Stimulated activated CD8-positive, alpha-beta memory T cell treated with anti-CD3 and anti-CD28 coated beads, Interleukin-4, amount 100 ng/mL, for 24 hours (primary cell): ENCODE measurements around the gene PRMT1.
"Not testable (repeated sequence)": the region's sequence is repeated elsewhere in the genome, so short reads cannot be mapped to it uniquely, and the experiment has no call there.

Source experiments
- DNase-seq: peaks from one replicate; pipeline ENCODE4 v3.0.0-alpha.2; 2020; ENCODE audit warnings: low read depth

PRMT1 gene

DNA sequence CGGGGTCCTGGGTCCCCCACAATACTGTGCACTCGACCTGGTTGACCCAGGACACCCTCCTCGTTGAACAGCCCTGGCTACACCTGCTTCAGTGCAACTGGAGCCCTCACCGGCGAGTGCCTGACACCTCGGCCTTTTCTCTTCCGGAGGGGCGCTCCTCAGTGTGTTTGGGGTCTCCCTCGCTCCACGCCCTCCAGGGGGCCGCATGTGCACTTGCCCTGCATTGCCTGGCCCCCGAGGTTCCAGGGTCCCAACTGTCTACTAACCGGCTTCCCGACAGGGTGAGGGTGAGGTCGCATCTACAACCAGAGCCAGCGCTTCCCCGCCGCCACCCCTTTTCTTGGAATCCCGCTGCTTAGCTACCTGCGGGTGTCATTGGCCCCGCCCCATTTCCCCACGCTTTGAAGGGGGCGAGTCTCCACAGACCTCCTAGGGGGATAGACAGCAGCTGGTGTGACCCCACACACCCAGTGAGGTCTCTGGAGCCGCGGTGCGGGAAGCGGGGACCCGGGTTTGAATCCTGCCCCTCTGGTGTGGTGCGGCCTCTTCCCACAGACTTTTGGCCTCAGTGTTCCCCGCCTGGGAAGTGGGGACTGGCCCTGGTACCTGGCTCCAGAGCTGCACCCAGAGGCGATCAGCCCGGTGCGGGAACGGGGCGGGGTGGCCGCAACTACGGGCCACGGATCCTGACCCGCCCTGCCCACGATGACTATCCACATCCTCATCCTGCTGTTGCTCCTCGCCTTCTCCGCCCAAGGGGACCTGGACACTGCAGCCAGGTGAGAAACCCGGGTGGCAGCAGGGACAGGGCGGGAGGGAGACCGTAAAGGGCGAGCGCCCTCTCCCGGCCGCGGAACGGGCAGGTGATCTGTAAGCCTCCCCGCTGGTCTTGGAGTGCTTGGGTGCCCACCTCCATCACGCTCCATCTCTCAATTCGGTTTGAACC lies 12.3 kb downstream of the PRMT1 start, which contains the start of gene ADM5:
Gene ADM5 (plus strand): TSS at position 462 of the 946 bp plus-strand sequence. CDS start 244 bp downstream, at position 706.
- no peak for DNase-seq

DNA sequence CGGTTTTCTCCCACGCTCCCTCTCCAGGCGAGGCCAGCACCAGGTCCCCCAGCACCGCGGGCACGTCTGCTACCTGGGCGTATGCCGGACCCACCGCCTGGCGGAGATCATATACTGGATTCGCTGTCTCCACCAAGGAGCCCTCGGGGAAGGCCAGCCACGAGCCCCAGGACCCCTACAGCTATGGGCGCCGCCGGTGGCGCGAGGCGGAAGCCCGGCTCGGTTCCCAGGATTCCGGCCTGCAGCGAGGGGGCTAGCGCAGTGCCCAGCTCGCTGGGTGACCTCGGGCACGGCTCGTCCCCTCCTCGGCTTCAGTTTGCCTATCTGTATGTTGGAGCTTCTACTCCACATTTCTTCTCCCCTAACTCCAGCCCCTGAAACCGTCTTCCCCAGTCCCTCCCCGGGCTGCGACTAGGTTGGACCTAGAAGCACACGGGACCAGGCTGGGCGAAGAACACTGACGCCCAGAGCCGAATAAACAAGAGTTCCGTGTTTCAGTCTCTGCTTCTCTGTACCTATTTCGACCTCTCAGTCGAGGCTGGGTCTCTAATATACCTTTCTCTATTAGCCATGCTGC lies 13.1 kb downstream of the PRMT1 start:
- no peak for DNase-seq

DNA sequence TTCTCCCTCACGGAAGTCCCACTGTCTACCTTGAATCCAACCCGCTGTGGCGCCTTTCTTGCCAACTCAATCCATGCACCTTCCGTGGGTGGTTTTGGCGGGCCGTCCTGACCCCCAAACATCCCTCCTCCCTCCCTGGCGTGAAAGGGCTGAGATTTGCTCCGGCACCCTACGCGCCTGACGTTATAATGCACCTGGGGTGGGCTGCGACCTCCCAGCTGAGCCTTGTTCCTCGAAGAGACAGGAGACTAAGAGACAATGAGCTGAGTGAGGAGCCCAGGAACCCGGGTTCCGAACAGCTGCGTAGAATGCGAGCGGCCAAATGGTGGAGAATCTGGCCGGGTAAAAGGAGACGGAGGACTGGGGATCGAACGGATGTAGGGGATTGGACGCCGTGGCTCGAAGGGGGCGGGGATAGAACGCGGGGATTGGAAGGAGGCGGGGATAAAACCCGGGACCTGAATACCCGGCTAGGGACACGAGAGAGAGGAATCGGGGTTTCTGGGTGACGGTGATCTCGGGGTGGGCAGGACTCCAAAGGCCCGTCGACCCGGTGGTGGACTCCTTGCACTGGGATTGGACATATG lies 13.7 kb downstream of the PRMT1 start, which contains the start of gene CPT1C:
Gene CPT1C (plus strand): TSS at position 461 of the 587 bp plus-strand sequence. CDS start 1,137 bp downstream, outside the sequence.
- no peak for DNase-seq

DNA sequence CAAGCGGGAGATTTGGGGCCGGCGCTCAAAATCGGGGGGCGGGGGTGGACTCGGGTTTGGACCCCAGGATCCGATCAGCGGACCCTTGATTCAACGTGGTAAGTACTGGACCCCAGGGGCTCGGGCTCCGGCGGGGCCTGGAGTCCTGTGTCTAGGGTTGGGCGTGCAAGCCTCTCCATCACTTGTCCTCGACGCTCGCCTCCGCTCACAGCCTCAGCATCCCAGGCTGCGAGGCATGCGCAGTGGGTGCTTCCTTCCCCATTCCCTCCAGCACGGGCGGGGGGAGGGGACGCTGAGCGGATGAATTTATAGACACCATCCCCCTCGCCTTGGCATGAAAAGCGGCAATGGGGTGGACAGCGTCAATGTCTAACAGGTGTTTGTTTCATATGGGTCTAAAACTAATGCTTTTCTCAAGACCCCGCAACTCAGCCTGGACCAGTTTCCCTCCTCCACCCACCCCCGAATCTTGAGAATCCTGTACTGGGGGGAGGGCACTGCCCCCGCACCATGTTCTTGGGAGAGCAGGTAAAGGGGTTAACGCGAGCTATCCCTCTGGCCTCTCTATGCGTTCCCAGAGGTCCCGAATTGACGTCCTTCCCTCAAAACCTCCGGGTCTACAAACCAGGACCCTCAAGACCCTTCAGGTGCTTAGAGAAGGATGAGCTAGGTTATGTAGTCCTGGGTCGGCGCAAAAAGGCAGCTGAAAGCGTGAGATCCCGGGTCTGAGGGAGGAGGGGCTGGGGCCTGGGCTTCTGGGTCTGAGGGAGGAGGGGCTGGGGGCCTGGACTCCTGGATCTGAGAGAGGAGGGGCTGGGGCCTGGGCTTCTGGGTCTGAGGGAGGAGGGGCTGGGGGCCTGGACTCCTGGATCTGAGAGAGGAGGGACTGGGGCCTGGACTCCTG lies 14.4 kb downstream of the PRMT1 start:
- DNase-seq: no peak

DNA sequence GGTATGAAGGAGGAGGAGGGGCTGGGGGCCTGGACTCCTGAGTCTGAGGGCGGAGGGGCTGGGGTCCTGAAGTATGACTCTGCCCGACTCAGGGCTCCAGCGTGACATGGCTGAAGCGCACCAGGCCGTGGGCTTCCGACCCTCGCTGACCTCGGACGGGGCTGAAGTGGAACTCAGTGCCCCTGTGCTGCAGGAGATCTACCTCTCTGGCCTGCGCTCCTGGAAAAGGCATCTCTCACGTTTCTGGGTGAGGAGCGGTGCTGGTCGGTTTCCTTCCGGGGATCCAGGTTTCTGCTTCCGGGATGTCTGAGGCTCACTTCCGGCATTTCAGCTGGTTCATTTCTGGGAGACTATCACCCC lies 15.1 kb downstream of the PRMT1 start:
- DNase-seq: no peak

DNA sequence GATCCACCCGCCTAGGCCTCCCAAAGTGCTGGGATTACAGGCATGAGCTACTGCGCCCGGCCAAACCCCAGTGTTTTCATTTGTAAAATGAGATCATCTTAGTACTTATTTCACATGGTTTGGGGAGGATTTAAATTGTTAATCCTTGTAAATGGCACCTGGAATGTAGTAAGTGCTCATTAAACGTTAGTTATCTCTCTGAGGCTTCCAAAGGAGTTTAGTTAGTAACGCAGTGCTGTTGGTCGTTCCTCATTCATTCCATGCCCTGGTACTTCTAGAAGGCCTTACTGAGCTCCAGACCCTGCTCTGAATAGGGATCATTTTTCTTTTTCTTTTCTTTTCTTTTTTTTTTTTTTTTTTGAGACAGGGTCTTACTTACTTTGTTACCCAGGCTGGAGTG lies 19.0 kb downstream of the PRMT1 start:
- no peak for DNase-seq

DNA sequence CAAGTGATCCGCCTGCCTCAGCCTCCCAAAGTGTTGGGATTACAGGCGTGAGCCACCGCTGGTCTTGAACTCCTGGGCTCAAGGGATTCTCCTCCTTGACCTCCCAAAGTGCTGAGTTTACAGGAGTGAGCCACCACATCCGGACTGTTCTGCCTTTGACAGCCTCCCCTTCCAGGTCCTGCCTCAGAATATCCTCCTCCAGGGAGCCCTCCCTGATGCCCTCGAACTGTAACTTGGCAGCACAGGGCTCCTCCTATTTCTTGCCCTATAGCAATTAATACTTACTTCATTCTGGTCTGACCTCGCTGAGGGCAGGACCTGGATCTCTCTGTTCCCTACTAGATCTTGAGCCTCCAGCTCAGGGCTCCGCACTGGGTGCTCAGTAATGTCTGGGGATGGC lies 19.8 kb downstream of the PRMT1 start:
- DNase-seq: no peak

DNA sequence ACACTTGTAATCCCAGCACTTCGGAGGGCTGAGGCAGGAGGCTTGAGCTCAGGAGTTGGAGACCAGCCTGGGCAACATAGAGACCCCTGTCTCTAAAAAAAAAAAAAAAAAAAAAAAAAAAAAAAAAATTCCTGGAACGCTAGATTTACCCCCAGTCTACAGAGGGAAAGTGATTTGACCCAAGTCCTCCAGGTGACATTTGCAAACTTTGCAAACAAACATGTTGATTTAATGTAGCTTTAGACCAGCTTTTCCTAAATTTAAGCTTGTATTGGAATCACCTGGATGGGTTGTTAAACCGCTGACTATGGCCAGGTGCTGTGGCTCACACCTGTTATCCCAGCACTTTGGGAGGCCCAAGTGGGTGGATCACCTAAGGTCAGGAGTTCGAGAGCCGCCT lies 22.3 kb downstream of the PRMT1 start:
- no peak for DNase-seq

DNA sequence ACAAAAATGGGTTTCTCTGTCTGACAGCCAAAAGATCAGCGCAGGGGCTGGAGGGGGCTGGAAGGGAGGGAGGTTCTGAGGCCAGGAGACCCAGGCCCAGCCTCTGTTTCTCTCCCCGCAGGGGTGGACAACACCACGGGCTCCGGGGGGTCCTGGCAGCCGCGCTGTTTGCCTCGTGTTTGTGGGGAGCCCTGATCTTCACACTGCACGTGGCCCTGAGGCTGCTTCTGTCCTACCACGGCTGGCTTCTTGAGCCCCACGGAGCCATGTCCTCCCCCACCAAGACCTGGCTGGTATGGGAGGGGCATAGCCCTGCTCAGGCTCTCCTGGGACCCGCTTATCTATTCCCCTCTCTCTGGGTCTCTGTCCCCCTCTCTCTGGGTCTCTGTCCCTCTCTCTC lies 23.5 kb downstream of the PRMT1 start:
- no peak for DNase-seq

DNA sequence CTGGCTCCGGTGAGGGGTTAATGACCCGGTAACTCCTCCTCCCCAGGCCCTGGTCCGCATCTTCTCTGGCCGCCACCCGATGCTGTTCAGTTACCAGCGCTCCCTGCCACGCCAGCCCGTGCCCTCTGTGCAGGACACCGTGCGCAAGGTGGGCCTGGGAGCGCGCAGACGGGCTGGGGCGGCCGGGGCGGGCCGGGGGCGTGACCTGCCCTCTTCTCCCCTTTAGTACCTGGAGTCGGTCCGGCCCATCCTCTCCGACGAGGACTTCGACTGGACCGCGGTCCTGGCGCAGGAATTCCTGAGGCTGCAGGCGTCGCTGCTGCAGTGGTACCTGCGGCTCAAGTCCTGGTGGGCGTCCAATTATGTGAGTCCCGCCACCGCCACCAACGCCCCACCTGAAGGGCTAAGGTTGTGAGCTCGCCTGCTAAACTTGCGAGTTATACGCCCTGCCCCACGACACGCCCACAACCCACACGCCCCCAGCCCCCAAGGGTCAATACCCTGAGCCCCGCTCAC lies 24.3 kb downstream of the PRMT1 start:
- DNase-seq: no peak

DNA sequence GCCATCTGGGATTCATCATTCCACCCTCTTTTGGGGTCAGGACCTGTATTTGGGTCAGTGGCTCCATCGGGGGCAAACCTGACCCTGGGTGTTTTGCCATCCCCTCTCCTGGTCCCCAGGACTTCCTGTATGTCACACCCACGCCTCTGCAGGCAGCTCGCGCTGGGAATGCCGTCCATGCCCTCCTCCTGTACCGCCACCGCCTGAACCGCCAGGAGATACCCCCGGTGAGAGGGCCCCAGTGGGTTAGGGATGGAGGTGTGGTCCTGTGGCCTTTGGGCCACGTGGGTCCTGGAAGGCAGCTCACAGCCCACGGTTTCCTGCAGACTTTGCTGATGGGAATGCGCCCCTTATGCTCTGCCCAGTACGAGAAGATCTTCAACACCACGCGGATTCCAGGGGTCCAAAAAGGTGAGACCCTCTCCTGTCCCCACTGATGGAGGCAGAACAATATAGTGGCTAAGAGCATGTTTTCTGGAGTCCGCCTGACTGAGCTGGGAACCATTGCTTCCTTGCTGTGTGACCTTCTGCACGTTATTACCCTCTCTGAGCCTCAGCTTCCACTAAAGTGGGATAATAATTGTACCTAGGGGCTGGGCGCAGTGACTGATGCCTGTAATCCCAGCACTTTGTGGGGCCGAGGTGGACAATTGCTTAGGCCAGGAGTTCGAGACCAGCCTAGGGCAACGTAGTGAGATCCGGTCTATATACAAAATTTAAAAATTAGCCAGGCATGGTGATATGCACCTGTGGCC lies 28.0 kb downstream of the PRMT1 start:
- DNase-seq: no peak

DNA sequence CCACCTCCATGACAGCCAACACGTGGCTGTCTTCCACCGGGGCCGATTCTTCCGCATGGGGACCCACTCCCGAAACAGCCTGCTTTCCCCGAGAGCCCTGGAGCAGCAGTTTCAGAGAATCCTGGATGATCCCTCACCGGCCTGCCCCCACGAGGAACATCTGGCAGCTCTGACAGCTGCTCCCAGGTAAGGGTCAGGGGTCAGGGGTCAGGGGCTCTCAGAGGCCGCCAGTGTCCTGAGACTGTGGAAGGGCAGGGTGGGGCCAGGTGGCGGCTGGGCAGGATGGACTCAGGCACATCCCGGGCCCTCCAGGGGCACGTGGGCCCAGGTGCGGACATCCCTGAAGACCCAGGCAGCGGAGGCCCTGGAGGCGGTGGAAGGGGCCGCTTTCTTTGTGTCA lies 28.8 kb downstream of the PRMT1 start:
- DNase-seq: no peak

DNA sequence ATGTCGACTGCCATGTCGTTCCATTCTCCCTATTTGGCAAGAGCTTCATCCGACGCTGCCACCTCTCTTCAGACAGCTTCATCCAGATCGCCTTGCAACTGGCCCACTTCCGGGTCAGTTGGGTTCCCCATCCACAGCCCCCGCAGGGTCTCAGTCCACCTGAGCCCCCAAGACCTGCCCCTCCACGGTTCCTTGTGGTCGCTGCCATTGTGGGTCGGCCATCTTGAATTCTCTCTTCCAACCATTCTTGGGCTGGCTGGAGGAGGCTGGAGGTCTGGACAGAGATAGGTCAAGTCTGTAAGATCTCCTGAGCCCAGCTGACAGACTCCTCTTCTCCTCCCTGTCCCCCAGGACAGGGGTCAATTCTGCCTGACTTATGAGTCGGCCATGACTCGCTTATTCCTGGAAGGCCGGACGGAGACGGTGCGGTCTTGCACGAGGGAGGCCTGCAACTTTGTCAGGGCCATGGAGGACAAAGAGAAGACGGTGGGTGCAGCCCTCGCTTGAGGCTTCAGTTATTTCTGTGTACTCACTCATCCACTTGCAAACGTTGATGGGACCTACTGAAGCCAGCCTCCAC lies 33.4 kb downstream of the PRMT1 start:
- DNase-seq: no peak

DNA sequence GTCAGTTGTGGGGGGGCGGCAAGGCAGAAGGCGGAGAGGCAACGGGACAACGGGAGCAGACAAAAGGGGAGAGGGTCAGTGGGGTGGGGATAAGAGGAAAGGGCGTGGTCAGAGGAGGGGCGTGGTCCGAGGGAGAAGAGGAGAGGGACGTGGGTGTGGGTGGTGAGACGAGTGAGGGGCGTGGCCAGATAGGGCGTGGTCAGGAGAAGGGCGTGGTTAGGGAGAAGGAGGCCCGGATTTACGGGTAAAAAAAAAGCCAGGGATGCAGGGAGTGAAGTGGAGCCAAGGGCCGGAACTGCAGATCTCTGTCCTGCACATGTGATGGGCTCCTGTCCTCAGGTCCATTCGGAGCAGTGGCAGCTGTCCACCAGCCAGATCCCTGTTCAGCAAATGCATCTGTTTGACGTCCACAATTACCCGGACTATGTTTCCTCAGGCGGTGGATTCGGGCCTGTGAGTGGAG lies 35.4 kb downstream of the PRMT1 start:
- DNase-seq: no peak

DNA sequence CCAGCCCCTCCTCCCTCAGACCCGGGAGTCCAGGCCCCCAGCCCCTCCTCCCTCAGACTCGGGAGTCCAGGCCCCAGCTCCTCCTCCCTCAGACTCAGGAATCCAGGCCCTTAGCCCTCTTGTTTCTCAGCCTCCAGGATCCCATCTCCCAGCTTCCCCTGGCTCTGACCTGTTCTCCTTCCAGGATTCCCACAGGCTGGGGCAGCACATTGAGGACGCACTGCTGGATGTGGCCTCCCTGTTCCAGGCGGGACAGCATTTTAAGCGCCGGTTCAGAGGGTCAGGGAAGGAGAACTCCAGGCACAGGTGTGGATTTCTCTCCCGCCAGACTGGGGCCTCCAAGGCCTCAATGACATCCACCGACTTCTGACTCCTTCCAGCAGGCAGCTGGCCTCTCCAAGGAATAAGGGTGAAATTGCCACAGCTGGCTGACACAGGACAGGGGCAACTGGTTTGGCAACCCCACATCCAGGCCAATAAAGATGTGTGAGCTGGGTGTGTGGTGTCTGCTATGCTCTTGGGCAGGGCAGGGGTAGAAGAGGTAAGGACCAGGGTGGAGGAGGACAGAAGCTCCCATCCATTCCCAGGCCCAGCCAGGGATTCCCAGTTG lies 36.3 kb downstream of the PRMT1 start:
- DNase-seq: no peak

DNA sequence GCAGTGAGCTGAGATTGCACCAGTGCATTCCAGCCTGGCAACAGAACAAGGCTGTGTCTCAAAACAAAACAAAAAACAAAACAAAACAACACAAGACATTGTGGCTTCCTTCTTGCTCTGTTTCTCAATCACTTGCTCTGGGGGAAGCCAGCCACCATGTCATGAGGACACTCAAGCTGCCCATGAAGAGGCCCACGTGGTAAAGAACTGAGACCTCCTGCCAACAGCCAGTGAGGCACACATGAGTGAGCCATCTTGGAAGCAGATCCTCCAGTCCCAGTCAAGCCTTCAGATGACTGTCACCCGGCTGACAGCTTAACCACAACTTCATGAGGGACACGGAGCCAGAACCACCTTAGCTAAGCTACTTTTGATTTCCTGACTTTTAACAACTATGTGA lies 39.1 kb downstream of the PRMT1 start:
- DNase-seq: no peak

DNA sequence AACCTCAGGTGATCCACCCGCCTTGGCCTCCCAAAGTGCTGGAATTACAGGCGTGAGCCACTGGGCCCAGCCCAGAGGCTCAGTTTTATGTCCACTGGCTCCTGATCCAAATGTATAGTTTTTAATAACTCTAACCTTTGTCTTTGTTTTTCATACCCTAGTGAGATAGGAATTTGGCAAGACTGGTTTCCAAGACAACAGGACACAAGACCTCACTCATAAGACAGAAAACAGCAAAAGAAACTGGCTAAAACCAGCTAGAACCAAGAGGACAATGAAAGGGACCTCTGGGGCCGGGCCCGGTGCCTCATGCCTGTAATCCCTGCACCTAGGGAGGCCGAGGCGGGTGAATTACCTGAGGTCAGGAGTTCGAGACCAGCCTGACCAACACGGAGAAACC lies 41.4 kb downstream of the PRMT1 start:
- DNase-seq: no peak

DNA sequence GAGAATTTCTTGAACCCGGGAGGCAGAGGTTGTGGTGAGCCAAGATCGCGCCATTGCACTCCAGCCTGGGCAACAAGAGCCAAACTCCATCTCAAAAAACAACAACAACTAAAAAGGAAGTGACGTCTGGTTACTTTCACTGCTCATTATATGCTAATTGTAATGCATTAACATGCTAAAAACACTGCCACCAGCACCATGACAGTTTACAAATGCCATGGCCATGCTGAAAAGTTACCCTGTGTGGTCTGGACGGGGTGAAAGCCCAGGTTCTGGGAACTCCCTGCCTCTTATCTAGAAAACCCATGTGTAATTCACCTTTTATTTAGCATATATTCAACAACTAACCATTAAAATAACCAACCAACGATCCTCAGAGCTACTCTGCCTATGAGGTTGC lies 41.9 kb downstream of the PRMT1 start:
- no peak for DNase-seq

DNA sequence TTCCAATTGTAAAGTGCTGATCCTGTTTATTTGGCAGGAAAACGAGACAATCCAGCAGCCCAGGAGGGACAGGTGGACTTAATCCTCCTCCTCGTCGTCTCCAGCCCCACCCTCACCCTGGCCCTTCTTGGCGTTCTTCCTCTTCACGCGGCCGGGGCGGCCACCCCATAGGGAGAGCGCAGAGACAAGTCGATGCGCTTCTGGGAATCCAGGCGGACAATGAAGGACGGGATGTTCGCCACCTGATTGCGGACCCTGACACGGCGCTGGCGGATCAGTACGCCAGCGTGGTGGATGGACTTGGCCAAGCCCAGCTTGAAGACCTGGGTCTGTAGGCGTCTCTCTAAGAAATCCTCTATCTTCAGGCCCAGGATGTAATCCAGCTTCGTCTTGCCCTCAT lies 42.3 kb downstream of the PRMT1 start:
- not testable (repeated sequence) for DNase-seq
